ENCODE data around the gene DENND1A.

Gene DENND1A

GRCh38 chr9:123373946-123374345 is 556.0 kb downstream of the DENND1A start:
- Histone ChIP-seq H3K4me3 (ENCODE audit: low read depth, low read length) (no peak overlapping the region), H3K9ac (no peak overlapping the region), H3K27ac (no peak overlapping the region), H3K36me3 (ENCODE audit: control insufficient read depth, insufficient read depth, low read length) (no peaks in the 10 kb centered on the region), H3K4me1 (no peaks in the 10 kb centered on the region), H2AFZ (no peak overlapping the region), H3K27me3 (ENCODE audit: control insufficient read depth, insufficient read depth, low read length) (no peaks in the 10 kb centered on the region), H3K4me2 (ENCODE audit: low read length) (no peak overlapping the region), H3K79me2 (no peaks in the 10 kb centered on the region), H3K9me3 (ENCODE audit: control insufficient read depth, low read length) (no peaks in the 10 kb centered on the region)
- TF ChIP-seq, protein P1, sequence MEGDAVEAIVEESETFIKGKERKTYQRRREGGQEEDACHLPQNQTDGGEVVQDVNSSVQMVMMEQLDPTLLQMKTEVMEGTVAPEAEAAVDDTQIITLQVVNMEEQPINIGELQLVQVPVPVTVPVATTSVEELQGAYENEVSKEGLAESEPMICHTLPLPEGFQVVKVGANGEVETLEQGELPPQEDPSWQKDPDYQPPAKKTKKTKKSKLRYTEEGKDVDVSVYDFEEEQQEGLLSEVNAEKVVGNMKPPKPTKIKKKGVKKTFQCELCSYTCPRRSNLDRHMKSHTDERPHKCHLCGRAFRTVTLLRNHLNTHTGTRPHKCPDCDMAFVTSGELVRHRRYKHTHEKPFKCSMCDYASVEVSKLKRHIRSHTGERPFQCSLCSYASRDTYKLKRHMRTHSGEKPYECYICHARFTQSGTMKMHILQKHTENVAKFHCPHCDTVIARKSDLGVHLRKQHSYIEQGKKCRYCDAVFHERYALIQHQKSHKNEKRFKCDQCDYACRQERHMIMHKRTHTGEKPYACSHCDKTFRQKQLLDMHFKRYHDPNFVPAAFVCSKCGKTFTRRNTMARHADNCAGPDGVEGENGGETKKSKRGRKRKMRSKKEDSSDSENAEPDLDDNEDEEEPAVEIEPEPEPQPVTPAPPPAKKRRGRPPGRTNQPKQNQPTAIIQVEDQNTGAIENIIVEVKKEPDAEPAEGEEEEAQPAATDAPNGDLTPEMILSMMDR (IDR thresholded peaks at IDR 0.05) = no peak

DNA sequence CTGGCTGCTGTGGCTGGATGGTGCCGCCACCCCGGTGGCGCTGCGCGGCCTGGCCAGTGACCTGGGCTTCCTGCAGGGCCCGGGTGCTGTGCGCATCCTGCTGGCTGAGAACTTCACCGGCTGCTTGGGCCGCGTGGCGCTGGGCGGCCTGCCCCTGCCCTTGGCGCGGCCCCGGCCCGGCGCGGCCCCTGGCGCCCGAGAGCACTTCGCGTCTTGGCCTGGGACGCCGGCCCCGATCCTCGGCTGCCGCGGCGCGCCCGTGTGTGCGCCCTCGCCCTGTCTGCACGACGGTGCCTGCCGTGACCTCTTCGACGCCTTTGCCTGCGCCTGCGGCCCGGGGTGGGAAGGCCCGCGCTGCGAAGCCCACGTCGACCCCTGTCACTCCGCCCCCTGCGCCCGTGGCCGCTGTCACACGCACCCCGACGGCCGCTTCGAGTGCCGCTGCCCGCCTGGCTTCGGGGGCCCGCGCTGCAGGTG is 556.4 kb downstream of the DENND1A start:
- H2AFZ ChIP-seq = no peak overlapping the region
- H3K27ac ChIP-seq = no peak overlapping the region
- H3K4me1 ChIP-seq = no peaks in the 10 kb centered on the region
- H3K9ac ChIP-seq = no peak overlapping the region
- no peaks in the 10 kb centered on the region for H3K79me2 ChIP-seq
- no peaks in the 10 kb centered on the region for H3K36me3 ChIP-seq (ENCODE audit: control insufficient read depth, insufficient read depth, low read length)
- H3K4me2 ChIP-seq (ENCODE audit: low read length) = no peak overlapping the region
- TF ChIP-seq, protein P1 (IDR thresholded peaks at IDR 0.05) = no peak
- H3K27me3 ChIP-seq (ENCODE audit: control insufficient read depth, insufficient read depth, low read length) = no peaks in the 10 kb centered on the region
- H3K9me3 ChIP-seq (ENCODE audit: control insufficient read depth, low read length) = no peaks in the 10 kb centered on the region
- no peak overlapping the region for H3K4me3 ChIP-seq (ENCODE audit: low read depth, low read length)

- Histone ChIP-seq H3K27ac (no peak overlapping the region), H3K4me1 (no peaks in the 10 kb centered on the region), H3K4me2 (ENCODE audit: low read length) (no peak overlapping the region), H3K36me3 (ENCODE audit: control insufficient read depth, insufficient read depth, low read length) (no peaks in the 10 kb centered on the region), H3K79me2 (no peaks in the 10 kb centered on the region), H3K27me3 (ENCODE audit: control insufficient read depth, insufficient read depth, low read length) (no peaks in the 10 kb centered on the region), H3K4me3 (ENCODE audit: low read depth, low read length) (no peak overlapping the region), H3K9ac (no peak overlapping the region), H2AFZ (no peak overlapping the region), H3K9me3 (ENCODE audit: control insufficient read depth, low read length) (no peaks in the 10 kb centered on the region)
- TF ChIP-seq, protein P1 (IDR thresholded peaks at IDR 0.05) = no peak
These were observed 557.0 kb downstream of the DENND1A start for GRCh38 chr9:123372766-123373446.

- Histone ChIP-seq H3K79me2 (no peaks in the 10 kb centered on the region), H3K4me3 (ENCODE audit: low read depth, low read length) (no peak overlapping the region), H3K9ac (no peak overlapping the region), H2AFZ (no peak overlapping the region), H3K9me3 (ENCODE audit: control insufficient read depth, low read length) (no peaks in the 10 kb centered on the region), H3K4me1 (no peaks in the 10 kb centered on the region), H3K36me3 (ENCODE audit: control insufficient read depth, insufficient read depth, low read length) (no peaks in the 10 kb centered on the region), H3K27ac (no peak overlapping the region), H3K27me3 (ENCODE audit: control insufficient read depth, insufficient read depth, low read length) (no peaks in the 10 kb centered on the region), H3K4me2 (ENCODE audit: low read length) (no peak overlapping the region)
- TF ChIP-seq, protein P1 (IDR thresholded peaks at IDR 0.05) = no peak
These were observed 557.9 kb downstream of the DENND1A start for GRCh38 chr9:123371805-123372590.
